ENCODE results near the gene TCAP.
"Not testable (repeated sequence)": the region's sequence is repeated elsewhere in the genome, so short reads cannot be mapped to it uniquely, and the experiment has no call there.

TCAP gene

GRCh38 chr17:39709998-39710964, 45.1 kb downstream of the TCAP start:
- no peak for DNase-seq

- DNase-seq, result not testable (repeated sequence)
Observed at GRCh38 chr17:39711071-39711470, 45.9 kb downstream of the TCAP start.

DNA sequence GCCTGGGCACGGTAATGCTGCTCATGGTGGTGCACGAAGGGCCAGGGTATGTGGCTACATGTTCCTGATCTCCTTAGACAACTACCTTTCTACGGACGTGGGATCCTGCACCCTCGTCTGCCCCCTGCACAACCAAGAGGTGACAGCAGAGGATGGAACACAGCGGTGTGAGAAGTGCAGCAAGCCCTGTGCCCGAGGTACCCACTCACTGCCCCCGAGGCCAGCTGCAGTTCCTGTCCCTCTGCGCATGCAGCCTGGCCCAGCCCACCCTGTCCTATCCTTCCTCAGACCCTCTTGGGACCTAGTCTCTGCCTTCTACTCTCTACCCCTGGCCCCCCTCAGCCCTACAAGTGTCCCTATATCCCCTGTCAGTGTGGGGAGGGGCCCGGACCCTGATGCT, 46.7 kb downstream of the TCAP start:
- no peak for DNase-seq

- no peak for DNase-seq
Observed at GRCh38 chr17:39714234-39714633, 49.1 kb downstream of the TCAP start.

GRCh38 chr17:39715375-39716072, 50.4 kb downstream of the TCAP start:
- no peak for DNase-seq

Data from CD4-positive, alpha-beta T cell treated with Interferon alpha-2 for 1 hour (primary cell).